Amniotic stem cell (primary cell): Measurements from ENCODE around the gene TNXB.

ENCODE experiments used
- DNase-seq: peaks from one replicate; lab custom pipeline; 2025; lab: John Stamatoyannopoulos, UW

The TNXB gene, protein sequence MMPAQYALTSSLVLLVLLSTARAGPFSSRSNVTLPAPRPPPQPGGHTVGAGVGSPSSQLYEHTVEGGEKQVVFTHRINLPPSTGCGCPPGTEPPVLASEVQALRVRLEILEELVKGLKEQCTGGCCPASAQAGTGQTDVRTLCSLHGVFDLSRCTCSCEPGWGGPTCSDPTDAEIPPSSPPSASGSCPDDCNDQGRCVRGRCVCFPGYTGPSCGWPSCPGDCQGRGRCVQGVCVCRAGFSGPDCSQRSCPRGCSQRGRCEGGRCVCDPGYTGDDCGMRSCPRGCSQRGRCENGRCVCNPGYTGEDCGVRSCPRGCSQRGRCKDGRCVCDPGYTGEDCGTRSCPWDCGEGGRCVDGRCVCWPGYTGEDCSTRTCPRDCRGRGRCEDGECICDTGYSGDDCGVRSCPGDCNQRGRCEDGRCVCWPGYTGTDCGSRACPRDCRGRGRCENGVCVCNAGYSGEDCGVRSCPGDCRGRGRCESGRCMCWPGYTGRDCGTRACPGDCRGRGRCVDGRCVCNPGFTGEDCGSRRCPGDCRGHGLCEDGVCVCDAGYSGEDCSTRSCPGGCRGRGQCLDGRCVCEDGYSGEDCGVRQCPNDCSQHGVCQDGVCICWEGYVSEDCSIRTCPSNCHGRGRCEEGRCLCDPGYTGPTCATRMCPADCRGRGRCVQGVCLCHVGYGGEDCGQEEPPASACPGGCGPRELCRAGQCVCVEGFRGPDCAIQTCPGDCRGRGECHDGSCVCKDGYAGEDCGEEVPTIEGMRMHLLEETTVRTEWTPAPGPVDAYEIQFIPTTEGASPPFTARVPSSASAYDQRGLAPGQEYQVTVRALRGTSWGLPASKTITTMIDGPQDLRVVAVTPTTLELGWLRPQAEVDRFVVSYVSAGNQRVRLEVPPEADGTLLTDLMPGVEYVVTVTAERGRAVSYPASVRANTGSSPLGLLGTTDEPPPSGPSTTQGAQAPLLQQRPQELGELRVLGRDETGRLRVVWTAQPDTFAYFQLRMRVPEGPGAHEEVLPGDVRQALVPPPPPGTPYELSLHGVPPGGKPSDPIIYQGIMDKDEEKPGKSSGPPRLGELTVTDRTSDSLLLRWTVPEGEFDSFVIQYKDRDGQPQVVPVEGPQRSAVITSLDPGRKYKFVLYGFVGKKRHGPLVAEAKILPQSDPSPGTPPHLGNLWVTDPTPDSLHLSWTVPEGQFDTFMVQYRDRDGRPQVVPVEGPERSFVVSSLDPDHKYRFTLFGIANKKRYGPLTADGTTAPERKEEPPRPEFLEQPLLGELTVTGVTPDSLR (N-terminal part only)

DNA sequence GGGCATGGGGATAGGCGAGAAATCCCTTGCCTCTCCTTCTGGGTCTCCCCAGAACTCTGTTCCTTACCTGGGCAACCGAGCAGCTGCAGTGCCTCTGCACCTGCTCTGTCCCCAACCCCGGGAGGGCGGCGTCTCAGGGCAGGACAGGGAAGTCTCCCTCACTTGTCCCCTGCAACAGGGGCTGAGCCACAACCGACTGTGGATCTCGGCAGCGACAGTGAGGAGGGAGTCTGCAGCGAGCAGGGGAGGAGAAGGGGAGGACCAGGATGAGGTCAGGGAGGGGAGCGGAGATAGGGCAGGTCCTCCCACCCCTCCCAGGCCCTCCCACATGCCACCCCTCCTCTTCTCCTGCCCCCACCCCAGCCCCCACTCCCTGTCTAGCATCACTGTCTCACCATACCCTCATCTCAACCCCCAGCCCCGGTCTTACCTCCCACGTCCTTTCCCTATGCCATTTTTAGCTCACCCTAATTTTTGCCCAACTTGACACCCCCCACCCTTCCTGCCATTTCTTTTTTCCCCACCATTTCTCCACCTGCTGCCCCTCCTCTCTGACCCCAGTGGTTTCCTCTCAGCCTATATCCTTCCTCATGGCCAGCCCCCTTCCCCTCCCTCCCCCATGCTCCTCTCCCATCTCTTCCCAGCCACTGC is at the start of gene TNXB:
Gene TNXB, minus strand, starts transcription at position 225 of the 651 bp plus-strand sequence. CDS start 11,140 bp downstream, outside the sequence.
- no peak for DNase-seq

DNA sequence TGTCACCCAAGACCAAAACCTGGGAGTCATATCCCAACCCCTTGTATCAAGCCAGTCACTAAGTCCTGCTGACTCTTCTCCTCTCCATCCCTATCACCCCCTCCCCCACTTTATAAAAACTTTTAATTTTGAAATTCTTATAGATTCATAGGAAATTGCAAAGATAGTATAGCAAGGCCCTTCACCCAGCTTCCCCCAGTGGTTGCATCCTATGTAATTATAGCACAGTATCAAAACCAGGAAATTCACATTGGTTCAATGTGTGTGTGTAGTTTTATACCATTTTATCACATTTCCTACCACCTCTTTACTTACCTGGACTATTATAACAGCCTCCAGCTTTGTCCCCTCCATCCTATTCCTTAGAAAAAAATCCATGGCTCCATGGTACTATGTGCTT is 48.9 kb upstream of the TNXB start:
- no peak for DNase-seq

DNA sequence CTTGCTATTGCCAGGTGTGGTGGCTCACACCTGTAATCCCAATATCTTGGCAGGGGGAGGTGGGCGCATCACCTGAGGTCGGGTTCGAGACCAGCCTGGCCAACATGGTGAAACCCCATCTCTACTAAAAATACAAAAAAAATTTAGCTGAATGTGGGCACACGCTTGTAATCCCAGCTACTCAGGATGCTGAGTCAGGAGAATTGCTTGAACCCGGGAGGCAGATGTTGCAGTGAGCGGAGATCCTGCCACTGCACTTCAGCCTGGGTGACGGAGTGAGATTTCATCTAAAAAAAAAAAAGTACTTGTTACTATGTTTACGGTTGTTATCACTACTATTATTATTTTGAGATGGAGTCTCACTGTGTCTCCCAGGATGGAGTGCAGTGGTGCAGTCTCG is 47.8 kb upstream of the TNXB start:
- DNase-seq = no peak

DNA sequence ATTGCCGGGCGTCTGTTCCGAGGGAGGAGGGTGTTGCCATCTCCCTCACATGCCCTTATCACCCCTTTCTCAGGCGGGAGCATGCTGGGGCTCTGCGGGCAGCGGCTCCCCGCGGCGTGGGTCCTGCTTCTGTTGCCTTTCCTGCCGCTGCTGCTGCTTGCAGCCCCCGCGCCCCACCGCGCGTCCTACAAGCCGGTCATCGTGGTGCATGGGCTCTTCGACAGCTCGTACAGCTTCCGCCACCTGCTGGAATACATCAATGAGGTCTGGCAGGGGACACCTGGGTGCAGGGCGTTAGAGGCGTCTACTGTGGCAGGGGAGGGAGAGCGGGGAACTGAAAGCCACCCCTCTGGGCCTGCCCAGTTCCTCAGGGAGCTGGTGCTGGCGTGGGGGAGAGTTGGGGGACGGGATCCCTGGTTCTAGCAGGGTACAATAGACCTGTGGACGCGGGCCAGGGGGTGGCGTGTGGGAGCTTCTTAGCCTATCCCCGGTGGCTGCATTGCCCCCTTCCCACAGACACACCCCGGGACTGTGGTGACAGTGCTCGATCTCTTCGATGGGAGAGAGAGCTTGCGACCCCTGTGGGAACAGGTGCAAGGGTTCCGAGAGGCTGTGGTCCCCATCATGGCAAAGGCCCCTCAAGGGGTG is 45.5 kb upstream of the TNXB start:
- peak; percentile 56 for DNase-seq

DNA sequence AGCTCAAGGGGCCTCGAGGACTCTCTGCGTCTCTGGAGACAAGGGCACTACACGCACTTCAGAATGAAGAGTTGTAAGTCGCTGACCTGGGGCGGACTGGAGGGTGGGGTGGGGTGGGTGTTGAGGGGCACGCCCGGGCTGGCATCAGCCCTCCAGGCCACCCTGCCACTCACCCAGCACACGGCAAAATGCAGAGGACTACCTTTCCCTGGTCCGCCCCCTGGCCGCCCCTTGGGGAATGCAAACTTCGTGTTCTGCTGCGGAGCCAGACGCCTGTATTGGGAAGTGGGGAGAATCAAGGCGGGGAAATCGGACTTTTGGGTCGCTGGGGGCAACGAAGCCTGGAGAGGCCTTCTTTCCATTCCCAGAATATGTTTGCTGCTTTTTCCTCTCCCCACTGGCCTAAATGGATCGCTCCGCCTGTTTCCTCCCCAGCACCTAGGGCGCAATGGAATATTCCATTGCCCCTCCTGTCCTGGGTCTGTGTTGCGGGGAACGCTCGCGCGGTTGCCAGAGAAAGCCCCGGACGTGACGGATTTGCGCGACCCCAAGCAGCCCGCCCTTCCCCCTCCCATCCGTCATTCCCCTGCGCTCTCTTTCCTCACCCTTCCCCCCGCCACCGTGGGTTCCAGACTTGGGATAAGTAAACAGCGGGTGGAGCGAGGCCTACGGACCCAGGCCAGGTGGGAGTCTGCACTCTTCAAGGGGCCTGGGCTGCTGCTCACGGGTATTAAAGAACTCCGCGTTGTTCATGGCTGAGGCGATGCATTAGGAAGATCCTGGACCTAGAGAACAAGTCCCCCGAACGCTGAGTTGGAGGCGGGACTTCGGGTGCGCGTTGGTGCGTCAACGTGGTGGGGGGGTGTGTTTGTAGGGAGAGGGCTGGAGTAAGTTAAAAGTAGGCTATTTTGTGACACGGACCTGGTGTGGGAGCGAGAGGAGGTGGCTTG is 44.7 kb upstream of the TNXB start, which contains the start of gene PPT2:
Gene PPT2, plus strand, starts transcription at position 578 of the 950 bp plus-strand sequence. CDS start 454 bp downstream, outside the sequence.
- DNase-seq = peak; percentile 72

DNA sequence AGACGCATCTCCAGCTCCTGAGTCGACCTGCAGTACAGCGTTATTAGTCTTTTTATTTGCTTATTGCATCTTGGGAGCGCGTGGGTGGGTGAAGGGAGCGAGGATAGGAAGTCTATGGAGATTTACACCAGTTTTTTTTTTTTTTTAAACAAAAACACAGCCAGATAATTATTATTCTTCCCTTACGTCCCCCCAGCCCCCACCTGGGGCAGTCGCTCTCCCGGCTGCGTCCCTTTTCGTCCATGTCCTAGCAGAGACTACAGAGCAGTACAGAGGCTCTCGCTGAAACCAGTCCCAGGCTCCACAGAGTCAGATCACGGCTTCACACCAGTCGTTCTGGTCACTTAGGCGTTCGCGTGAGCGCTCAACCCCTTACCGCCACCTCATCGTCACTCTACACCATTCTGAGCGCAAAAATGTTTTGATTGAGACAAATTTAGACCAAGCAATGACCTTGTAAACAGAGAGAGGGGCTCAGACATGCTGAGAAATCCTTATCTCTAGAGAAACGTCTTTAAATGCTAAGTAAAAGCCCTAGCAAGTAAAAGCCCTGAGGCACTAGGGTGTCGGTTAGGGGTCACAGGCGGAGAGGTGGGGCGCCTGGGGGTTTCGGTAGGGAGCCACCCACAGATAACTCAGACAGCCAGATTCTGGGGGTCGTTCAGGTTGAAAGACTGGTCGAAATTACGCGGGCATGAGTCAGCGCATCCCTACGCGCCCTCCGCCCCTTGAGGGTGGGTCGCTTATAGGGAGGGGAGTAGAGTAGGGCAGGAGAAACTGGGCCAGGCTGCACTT is 43.8 kb upstream of the TNXB start:
- DNase-seq = peak; percentile 48

DNA sequence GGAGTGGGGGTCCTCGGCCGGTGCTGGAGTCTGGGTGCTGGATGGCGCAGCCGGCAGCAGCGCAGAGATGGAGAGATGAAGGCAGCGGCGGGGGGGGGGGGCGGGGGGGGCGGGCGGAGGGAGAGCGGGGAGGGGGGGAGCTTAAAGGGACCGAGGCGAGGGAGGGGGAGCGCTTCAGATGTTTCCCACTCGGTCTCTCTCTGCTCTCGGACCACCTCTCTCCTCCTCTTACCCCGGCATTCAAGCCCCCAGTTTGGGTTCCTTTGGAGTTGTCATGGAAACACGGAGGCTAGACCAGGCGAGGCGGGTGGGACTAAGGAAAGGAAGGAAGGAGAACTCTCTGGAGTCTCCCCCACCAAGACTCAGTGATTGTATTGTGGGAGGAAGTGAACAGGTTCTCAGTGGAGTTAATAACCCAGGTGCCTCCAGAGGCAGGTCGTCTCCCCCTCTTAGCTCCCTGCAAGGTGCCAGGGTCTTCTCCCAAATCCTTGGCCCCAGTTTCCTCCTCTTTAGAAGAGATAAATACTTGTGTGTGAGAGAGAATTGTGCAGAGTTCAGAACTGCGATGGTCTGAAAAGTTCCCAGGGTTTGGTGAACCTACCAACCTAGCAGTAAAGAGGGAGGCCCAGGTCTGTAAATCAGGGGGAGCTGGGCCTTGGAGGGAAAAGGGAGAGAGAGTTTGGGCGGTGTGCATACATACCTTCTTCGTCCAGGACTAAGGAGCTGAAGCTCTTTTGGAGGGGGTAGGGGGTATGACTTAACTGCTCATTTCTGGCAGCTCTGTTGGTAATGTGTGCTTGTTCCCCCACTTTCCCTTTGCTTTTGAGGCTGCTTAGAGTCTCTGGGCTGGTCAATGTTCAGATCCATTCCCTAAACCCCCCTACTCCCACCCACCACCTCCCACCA is 43.0 kb upstream of the TNXB start, which contains the start of gene PRRT1:
Gene PRRT1, minus strand, starts transcription at position 77 of the 906 bp plus-strand sequence. CDS start 112 bp downstream, outside the sequence.
- DNase-seq = no peak

DNA sequence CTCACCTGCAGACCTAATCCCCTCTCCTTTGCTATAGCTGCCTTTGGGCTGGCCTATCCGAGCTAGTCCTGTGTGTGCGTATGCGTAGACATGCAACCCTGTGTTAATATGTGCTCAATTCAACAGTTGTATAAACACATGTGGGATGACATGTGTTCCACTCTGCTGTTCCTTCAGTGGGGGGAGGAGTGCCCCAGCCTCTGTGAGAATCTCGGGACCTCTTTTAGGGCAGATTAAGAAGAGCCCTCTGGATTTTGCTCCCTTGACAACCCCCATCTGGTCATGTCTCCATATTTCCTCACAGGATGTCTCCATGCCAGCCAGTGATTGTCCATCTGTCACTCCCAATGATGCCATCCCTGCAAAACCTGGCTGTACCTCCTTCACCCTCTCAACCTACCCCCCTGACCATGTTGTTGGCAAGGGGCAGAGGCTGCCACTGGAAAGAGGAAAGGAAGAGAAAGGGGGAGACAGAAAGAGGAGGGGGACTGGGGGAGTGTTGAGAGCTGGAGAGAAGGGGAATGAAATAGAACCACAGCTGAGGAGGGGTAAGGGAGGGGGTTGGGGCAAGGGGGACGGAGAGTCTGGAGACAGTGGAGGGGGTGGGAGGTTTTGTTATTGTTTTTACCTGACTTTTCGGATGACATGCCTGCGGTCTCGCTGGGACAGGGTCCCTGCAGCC is 42.2 kb upstream of the TNXB start:
- no peak for DNase-seq

DNA sequence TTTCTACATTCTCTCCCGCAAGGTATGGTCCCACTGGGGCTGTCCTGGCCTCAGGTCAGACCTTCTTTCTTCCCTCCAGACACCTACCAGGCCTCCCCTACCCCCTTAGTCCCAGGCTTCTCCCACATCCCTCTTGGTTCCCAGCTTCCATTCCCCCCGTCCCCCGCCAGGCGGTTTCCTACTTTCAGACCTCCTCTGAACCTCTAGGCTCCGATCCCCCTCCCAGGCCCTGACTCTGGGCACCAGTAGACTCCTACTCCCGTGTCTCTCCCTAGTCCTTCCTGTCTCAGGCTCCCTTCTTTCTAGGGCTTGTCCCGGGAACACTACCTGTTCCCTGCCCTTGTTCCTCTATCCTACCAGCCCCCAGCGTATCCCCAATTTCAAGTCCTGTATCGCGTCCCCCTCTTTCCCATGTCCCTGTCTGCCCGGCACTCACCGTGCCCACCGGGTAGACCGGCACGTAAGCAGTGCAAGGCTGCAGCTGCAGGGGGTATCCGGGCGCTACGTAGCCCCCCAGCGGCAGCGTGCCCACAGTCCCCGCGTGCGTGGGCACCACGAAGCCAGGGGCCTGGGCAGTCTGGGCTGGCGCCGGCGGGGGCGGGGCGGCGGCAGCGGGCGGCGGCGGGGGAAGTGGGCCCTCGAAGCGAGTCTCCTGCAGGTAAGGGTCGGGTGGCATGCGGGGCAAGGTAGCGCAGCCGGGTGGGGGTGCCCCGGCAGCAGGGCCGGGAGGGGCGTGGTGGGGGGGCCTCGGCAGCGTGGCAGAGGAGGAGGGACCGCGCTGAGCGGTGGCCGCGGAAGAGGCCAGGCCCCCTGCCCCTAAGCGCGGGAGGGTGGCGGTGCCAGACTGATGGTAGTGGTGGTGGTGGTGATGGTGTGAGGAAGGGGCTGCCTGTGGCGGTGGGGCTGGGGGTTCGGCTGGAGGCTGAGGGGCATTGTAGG is 41.1 kb upstream of the TNXB start:
- no peak for DNase-seq

DNA sequence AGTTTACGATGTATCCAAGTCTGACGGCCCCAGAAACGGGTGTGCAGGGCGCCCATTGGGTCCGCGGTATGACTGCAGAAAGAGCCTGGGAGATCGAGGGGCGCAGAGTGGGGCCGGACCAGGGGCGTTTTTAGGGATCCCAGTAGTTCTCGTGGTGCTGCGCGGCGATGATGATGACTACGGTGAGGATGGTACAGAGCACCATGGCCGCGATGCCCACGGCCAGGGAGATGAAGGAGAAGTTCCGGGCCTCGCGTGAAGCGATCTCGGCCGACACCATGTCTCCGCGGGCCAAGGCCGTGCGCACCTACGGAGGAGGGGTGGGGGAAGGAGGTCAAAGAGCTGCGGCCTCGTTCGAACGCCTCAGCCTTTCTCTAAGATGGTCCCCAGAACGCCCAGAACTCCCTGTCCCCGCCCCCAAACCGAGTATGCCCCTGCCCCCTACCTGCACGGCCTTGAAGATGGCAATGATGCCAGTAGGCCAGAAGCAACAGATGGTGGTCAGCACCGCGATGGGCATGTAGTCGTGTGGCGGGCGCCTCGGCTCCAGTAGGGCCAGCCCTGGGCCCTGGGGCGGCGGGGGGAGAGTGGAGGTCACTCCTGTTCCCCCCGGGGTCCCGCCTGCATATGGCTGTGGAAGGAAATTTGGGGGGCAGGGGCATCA is 40.1 kb upstream of the TNXB start:
- DNase-seq = no peak

DNA sequence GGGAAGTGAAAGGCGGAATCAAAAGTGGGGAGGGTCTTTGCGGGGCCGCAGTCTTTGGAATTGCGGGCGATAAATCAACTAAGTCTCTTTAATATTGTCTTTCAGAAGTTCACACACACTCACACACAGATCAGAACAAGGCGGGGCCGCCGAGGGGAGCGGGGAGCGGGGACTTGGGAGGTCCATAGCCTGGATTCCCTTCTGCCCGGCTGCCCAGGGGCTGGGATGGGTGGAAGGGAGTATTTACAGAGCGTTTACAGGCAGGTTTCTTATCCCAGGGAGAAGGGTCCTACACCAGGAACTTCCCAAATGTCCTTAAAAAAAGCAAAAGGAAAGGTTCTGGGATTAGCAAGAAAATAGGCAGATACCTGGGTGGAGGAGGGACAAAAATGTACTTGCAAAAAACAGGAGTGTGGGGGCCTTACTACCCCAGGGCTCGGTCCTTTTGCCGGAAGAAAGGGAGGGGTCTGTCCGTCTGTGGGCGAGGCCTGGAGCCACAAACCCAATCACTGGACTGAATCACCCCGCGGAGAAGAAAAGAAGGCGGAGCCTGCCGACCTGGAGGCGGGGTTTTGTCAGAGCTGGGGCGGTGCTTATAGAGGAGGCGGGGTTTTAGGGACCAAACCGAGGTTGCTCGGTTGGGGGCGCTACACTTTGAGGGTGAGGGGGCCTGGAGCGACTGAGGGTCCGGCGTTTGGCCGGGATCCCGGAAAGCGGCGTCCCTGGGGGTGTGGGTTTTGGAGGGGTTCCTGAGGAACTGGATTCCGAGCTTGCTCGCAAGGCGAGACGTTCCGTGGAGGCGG is 39.4 kb upstream of the TNXB start:
- DNase-seq = no peak

DNA sequence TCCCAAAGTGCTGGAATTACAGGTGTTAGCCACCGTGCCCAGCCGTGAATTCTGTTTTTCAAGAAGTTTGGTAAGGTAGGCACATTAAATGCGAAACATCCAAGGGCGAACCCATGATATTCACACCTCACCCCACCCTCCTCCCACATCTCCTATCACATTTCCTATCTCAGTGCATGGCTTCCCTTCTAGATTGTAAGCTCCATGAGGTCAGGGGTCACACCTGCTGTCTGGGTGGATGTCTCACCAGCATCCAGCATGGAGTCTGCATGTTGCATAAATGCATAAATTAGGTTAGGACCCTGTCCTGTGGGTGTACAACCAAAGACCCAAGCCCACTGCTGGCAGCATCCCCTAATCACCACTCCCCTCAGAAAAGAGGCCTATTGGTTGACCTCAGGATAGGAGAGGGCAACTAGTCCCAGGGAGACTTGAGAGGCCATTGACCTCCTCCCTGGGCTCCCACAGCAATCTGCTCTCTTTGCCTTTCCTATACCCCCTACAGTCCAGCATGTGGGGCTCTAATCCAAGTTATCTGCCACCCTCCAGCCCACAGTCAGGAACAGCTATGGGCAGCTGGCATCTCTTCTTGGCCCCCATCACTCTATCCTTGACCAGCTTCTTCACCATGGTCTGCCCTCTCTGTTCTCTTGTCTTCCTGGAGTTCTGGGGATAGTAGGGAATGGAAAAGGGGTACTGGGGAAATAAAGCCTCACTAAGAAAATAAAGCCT is 38.4 kb upstream of the TNXB start:
- DNase-seq = no peak

DNA sequence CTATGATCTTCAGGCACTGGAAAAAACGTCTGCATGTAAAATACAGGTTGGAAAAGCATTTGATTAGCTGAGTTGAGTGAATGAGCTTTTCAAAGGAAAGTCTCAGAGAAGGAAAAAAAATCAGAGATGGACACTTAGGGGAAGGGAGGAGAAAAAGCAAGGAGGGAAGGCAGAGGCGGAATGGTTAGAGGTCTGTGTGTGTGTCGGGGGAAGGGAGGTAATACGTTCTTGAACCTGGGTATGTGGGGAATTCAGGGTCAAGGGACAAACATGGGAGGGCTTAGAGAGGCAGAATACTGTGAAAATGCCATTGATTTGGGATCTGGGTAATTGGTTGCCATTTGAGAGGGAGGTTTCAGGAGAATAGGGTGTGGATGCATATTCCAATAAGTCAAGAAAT is 37.5 kb upstream of the TNXB start:
- DNase-seq = no peak

DNA sequence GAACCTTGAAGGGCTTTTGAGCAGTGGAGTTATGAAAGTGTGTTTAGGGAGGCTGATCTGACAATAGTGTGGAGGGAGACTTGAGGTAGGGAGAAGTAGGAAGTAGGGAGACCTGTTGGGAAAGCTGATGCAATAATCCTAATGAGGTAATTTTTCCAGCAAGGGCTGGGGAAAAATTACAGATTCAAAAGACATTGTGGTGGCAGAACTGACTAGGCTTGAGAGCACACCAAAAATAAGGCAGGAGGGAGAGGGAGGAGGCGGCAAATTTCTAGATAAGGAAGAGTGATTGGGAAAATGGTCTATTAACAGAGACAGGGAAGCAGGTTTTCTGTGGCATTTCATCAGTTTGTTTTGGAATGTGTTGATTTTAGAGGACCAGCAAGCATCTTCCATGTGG is 37.1 kb upstream of the TNXB start:
- no peak for DNase-seq
